Measurements from ENCODE around the gene PLA2G5.
"Not testable (repeated sequence)": the region's sequence is repeated elsewhere in the genome, so short reads cannot be mapped to it uniquely, and the experiment has no call there.

The PLA2G5 gene

GRCh38 chr1:20115479-20115878 lies 45.5 kb downstream of the PLA2G5 start:
- DNase-seq (ENCODE audit: low read depth in 2 of 2, low spot score in 1 of 2): no peak

DNA sequence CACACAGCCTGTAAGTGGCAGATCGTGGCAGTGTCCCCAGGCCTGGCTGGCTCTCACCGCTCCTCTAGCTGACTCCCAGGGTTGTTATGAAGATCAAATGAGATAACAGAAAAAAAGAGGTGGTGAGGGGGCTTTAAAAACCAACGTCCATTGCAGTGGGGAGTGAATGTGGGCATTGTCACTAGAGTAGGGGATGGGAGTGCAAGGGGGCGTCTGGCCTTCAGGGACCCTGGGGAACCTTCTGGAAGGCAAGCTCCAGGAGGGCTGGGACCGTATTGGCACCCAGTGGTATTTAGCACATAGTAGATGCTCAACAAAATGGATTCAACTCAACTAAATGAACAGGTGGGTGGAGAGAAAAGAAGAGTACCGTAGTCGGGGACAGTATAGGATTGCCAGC lies 45.9 kb downstream of the PLA2G5 start:
- no peak for DNase-seq (ENCODE audit: low read depth in 2 of 2, low spot score in 1 of 2)

GRCh38 chr1:20117236-20117635 lies 47.2 kb downstream of the PLA2G5 start:
- no peak for DNase-seq (ENCODE audit: low read depth in 2 of 2, low spot score in 1 of 2)

GRCh38 chr1:20119347-20119746 lies 49.4 kb downstream of the PLA2G5 start, which contains the start of gene PLA2G2D:
Gene PLA2G2D (minus strand): TSS chr1:20119536. CDS start chr1:20119498, 38 bp downstream.
- DNase-seq (ENCODE audit: low read depth in 2 of 2, low spot score in 1 of 2): no peak

- DNase-seq (ENCODE audit: low read depth in 2 of 2, low spot score in 1 of 2): no peak
Measured at GRCh38 chr1:20120796-20121195, 50.8 kb downstream of the PLA2G5 start.

GRCh38 chr1:20123722-20124455 lies 53.9 kb downstream of the PLA2G5 start:
- DNase-seq (ENCODE audit: low read depth in 2 of 2, low spot score in 1 of 2): no peak

- no peak for DNase-seq (ENCODE audit: low read depth in 2 of 2, low spot score in 1 of 2)
Measured at GRCh38 chr1:20124456-20125057, 54.6 kb downstream of the PLA2G5 start.

GRCh38 chr1:20125100-20125499 lies 55.1 kb downstream of the PLA2G5 start:
- DNase-seq (ENCODE audit: low read depth in 2 of 2, low spot score in 1 of 2): no peak

DNA sequence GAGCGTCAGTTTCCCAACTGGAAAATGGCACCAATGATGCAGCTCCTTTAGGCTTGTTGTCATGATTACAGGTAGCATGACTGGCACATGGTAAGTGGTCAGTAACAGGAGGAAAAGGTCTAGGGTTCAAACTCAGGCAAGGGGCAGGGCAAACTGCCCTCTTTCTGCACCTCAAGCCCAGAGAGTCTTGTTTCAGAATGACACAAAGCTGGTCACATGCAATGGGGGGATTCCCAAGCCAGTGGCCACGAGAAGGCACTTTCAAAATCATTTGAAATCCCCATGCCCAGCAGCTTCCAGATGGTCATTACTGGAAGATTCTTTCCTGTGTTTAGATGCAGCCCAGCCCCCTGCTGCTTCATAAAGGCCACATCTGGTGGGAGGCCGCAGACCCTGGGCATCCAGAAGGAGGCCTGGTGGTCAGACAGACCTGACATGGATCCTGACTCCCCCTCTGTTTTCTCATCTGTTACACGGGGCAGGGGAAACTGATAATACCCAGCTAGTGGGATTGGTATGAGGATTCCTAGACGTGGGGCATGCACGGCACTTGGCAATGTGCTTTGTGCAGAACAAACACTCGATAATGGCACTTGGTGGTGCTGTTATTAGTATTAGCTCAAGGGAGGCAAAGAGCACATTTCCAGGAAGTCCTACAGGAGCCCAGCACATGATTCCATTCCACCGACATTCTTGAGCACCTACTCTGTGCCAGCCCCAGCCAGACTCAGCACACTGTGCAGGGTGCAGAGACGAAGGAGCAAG lies 56.2 kb downstream of the PLA2G5 start:
- DNase-seq (ENCODE audit: low read depth in 2 of 2, low spot score in 1 of 2): no peak

DNA sequence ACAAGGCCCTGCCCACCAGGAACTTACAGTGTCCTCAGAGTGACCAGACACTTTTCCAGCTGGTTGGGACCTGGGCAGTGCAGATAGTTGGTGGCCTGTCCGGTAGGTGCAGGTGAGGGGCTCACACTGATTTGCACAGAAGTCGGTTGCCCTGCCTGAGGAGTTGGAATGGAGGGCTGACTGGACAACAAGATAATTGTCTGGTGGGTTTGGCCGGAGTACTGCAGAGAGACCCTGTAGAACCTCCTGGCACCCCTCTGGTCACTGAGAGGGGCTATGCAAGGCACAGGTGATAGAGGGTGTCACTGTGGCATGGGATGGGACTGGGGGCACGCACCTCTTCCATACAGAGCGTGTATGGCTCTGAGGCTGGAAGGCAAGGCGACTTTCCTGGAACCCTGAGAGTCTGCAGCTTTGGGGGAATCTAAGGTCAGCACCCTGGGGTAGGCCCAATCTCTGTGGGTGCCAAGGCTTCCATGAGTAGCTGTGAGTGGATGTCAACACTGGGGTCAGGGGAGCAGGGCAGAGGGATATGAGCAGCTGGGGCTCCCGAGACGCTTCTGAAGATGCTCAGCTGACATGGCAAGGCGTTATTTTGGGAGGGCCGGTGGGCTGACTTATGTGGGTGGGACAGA lies 56.9 kb downstream of the PLA2G5 start:
- DNase-seq (ENCODE audit: low read depth in 2 of 2, low spot score in 1 of 2): no peak

DNA sequence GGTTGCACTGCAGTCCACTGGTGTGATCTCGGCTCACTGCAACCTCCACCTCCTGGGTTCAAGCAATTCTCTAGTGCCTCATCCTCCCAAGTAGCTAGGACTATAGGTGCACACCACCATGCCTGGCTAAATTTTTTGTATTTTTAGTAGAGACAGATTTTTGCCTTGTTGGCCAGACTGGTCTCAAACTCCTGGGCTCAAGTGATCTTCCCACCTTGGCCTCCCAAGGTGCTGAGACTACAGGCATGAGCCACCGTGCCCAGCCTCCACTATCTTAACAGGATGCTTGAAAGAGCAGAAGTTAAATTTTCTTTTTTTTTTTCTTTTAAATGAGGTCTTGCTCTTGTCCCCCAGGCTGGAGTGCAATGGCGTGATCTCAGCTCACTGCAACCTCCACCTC lies 60.5 kb downstream of the PLA2G5 start:
- DNase-seq (ENCODE audit: low read depth in 2 of 2, low spot score in 1 of 2): not testable (repeated sequence)

- DNase-seq (ENCODE audit: low read depth in 2 of 2, low spot score in 1 of 2): no peak
Measured at GRCh38 chr1:20134995-20135394, 65.0 kb downstream of the PLA2G5 start.

- DNase-seq (ENCODE audit: low read depth in 2 of 2, low spot score in 1 of 2): no peak
Measured at GRCh38 chr1:20136249-20136648, 66.3 kb downstream of the PLA2G5 start.

GRCh38 chr1:20137055-20137454 lies 67.1 kb downstream of the PLA2G5 start:
- DNase-seq (ENCODE audit: low read depth in 2 of 2, low spot score in 1 of 2): no peak

- DNase-seq (ENCODE audit: low read depth in 2 of 2, low spot score in 1 of 2): no peak
Measured at GRCh38 chr1:20137604-20138003, 67.6 kb downstream of the PLA2G5 start.

DNA sequence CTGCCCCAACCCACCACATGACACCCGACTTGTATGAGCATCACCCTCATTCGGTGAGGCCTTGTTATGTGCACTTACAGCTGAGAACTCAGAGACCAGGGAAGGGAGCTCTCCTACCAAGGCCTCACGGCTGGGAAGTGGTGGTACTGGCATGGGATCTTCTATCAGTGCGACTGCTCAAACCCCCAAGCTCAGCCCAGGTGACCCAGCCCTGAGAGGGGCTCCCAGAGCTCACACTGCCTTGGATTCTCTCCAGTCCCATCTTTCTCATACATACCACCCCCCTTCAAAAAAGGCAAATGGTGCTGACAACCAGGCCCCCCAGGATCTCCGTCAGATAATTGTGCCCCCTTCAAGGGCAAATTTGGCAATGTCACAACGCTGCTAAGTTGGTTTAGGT lies 68.4 kb downstream of the PLA2G5 start:
- no peak for DNase-seq (ENCODE audit: low read depth in 2 of 2, low spot score in 1 of 2)

DNA sequence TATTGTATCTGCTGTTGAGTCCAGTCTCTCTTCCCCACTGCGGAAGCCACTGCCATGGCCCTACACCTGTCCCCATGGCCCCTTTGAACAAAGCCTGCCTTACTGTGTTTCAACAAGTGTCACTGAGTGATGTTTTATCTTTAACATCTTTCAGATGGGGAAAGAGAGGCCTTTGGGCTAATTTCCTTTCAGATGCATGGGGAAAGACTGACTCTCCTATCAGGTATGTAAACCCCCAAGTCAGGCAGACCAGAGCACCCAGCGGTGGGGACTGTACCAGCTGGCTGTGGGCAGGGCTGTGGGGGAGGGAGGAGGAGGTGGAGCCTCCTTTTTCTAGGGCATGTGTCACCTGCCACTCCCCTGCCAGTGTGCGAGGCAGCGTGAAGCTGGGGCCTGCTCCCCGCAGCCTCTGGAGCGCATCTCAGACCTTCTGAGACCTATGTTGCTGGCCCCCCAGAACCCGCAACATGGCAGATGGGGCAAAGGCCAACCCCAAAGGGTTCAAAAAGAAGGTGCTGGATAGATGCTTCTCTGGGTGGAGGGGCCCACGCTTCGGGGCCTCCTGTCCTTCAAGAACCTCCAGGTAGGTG lies 69.1 kb downstream of the PLA2G5 start, which contains the start of gene PLA2G2F:
Gene PLA2G2F (plus strand): TSS at position 363 of the 590 bp plus-strand sequence. CDS start 105 bp downstream, at position 468.
- DNase-seq (ENCODE audit: low read depth in 2 of 2, low spot score in 1 of 2): no peak

GRCh38 chr1:20139776-20140612 lies 70.0 kb downstream of the PLA2G5 start:
- DNase-seq (ENCODE audit: low read depth in 2 of 2, low spot score in 1 of 2): no peak

- no peak for DNase-seq (ENCODE audit: low read depth in 2 of 2, low spot score in 1 of 2)
Measured at GRCh38 chr1:20141001-20141400, 71.0 kb downstream of the PLA2G5 start.

- no peak for DNase-seq (ENCODE audit: low read depth in 2 of 2, low spot score in 1 of 2)
Measured at GRCh38 chr1:20141466-20141865, 71.5 kb downstream of the PLA2G5 start.

All from stimulated activated CD8-positive, alpha-beta memory T cell treated with anti-CD3 and anti-CD28 coated beads, Interleukin-4, amount 100 ng/mL, for 1 hour (primary cell).